NCI-H2081 treated with DMSO at 0.1 percent for 48 hours (cell line): ENCODE measurements around the gene UAP1.

ENCODE experiments used
- DNase-seq: peaks from one replicate; lab custom pipeline; 2025; lab: John Stamatoyannopoulos, UW

Gene UAP1

GRCh38 chr1:162617513-162617912 is 56.0 kb downstream of the UAP1 start:
- DNase-seq, result no peak

DNA sequence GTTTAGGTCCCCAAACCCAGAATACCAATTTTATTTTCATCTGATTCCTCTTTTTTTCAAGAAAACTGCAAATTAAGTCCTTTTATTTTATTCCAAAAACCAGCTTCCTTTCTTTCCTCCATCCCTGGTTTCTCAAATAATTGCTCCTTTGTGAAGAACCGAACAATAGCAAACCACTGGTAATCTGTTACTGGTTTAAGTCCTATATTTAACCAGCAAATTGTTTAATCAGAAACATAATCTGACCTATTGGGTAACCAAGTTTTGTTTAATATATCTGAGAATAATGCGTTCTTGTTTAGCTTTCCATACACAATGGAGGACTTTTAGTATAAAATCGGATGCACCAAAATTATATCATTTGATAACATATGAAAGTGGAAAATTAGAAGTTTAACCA is 57.6 kb downstream of the UAP1 start:
- no peak for DNase-seq

- DNase-seq, result no peak
Observed at GRCh38 chr1:162621256-162621655, 59.7 kb downstream of the UAP1 start.

DNA sequence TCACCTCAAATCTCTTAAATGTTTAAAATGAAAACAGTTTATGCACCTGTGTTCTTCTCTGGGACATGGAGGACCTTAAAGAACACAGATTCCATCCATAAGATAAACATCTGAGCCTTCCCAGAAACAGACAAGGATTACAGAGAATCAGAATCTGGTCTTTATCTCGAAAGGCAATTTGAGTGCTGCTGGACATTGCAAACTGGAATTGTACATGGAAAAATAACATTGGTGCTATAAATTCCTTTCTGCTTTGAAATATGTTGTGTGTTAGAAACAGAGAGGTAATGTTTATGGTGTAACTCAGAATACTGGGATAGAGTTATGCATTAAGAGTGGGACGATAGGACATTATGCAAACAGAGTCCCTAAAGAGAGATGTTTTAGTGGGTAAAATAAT is 64.2 kb downstream of the UAP1 start:
- no peak for DNase-seq

DNA sequence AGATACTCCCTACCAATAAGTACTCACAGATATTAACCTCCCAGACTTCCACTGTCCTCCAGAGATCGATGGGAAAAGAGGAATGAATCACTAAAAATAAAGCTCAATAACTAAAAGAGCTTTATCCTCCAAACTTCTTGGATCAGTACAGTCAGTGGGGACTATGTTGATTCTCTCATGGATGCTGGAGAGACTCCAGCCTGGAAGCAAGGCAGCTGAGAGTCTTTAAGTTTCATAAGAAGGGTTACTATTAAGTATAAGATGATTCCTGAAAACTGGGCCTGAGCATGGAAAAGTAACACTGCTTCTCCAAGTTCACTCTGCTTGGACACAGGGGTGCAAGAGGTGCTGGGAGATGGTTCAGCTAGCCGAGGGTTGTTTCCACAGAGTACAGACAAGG is 64.6 kb downstream of the UAP1 start:
- no peak for DNase-seq

DNA sequence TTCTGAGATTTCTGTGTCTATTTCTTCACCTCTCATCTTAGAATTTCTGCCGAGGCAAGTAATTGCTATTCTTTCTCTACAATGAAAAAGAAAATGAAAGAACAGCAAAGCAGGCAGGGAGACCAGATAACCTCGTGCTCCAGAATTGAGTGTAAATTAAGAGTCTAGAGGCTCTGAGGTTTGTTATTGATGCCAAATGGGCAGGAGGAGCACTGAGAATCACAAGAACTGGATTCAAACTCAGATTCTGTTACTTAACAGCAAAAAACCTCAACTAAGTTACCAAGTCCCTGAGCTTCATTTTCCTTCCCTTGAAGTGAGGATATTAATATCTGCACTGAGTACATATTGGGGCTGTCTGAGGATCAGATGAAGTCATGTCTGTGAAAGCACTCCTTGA is 65.2 kb downstream of the UAP1 start:
- no peak for DNase-seq

GRCh38 chr1:162627662-162628296 is 66.3 kb downstream of the UAP1 start:
- no peak for DNase-seq

DNA sequence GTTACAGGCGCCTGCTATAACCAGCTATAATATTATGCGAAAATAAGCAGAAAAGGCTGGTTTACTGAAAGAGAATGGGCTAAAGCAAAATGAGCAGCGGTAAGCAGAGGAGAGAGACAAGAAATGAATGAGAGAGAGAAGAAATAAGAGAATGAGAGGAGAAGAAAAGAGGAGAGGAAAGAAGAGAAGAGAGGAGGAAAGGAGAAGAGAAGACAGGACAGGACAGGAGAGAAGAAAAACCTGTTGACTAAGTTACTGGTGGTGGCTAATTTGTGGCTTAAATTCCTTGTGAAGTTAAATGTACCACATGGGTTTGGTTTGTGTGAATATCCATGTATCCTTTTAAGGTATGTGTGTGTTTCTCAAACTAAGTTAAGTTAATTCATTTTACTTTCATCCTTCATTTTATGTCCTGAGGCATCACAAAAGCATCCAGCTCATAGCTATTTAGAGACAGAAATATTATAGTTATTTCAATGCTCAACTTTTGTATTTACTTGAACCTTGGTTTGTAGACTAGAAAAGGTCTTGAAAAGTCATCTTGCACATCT is 67.6 kb downstream of the UAP1 start:
- DNase-seq, result no peak

GRCh38 chr1:162629651-162630050 is 68.1 kb downstream of the UAP1 start:
- DNase-seq, result no peak

DNA sequence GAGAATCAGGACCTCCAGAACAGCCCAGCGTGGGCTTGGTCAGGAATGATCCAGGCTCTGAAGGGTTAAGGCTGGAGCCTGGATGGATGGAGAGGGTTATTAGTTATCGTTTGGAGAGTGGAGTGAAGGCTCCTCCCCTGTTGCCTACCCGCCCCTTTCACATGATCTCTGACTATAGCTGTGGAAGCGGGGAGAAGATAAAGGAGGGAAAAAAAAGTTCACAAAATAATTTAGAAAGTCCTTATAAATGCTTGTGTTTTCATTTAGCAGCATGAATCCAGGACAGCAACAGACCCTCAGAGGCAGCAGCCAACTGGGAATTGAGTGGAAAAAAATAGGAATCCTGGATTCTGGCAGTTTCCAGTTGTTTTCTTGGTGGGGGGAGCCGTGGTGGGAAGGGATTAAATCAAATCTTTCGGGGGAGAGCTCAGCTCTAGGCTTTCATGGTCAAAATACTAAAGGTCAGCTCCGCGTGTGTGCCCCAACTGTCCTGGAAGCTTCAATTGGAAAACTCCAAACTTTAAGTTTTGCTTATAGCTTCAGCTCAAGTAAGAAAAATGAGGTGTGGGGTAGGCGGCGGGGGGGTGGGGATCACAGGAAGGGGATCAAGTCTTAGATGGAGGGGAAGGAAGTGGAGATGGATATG is 70.1 kb downstream of the UAP1 start:
- DNase-seq, result no peak

DNA sequence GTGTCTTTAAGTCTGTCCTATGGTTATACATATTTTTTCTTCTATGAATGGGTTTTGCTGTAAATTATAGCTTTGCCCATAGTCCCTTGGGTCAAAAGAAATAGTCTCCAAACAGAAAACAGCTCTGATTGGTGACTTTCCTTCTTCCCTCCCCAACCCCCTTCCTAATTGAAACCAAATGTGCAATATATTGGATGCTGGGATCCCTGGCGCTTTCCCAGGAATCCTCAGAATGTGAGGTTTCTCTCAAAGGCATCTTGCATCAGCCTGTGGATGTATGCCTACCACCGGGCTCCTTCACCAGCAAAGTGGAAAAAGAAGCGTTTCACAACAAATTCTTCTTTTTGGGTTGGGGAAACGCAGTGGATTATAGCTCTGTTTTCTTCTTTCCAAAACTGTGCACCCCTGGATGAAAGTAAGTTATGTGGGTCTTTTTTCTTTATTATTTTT is 70.7 kb downstream of the UAP1 start, which contains the start of gene DDR2:
Gene DDR2 (plus strand): TSS at position 248 of the 450 bp plus-strand sequence. CDS start 86,600 bp downstream, outside the sequence.
- DNase-seq, result no peak

DNA sequence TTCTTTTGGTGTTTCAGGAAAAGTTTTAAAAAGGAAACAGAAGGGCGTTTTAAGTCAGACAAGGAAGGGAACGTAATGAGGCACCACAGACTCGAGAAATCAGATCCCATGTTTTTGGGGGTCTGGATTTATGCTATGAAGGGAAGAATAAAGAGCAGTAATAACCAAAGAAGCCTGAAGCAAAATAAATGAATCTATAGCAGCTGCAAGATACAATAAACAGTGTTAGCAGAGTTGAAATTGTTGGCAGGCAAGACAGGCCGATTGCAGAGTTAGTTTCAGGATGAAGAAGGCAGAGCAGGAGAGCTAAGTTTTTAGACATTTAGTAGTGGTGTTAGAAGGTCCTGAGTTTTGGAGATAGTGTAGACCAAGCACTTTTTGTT is 71.2 kb downstream of the UAP1 start:
- DNase-seq, result no peak

DNA sequence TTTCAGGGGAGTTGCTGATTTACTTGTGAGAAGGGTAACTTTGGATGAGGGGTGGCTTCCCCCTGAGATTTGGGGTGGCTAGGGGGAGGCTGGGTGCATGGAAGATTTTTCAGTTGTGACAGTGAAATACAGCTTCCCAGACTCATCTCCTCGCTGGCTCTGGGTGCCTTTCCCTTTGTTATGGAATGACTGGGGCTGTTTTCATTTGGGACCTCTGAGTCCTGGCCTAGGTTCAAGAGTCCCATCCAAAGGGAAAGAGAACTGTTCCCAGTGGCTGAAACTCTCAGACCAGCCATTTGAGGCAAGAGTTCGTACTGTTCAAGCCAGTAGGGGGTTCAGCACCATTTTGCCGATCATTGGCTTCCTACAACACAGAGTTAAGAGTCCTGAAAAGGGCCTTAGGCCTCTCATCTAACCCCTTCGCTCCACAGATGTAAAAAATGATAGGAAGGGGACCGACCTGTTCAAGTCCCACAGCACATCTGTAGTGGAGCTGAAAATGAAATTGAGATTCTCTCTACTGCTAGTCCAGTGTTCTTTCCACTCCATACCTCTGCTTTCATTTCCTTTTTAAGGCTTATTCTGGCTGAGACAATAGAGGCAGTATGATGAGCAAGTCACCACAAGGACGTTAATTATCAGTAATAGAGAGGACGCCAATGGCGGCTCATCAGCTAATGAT is 71.7 kb downstream of the UAP1 start:
- DNase-seq, result no peak

DNA sequence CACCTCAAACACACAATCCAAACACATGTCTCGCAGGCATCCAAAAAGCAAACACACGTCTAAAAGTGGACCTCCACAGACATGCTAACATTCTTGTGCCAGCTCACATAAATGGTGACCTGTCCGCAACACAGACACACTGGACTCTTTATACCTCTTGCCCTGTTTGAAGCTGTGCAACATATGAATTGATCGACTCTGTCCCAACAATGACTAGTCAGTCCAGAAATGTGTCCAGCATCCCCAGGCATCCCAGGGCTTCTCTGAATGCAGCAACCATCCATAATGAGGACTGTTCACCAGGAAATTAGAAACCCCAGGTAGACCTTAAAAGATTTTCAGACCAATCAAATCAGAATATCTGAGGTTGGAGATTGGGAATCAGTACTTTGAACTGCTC is 73.9 kb downstream of the UAP1 start:
- no peak for DNase-seq

GRCh38 chr1:162639718-162640117 is 78.2 kb downstream of the UAP1 start:
- DNase-seq, result no peak

- no peak for DNase-seq
Observed at GRCh38 chr1:162641114-162641513, 79.6 kb downstream of the UAP1 start.

DNA sequence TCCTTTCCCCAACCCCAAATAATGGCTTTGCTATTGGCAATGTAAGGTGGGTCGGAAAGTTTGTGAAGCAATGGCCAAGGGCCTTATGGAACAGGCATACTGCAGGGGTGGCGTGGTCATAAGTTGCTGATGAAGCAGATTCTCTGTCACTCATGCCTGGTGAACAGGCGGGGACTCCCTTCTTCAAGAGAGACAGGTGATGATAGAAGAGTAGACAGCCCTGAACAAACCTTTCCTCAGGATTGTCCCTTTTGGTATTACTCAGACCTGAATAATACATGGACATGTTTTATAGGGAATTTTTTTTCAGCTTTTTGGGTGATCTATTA is 83.4 kb downstream of the UAP1 start:
- DNase-seq, result no peak

DNA sequence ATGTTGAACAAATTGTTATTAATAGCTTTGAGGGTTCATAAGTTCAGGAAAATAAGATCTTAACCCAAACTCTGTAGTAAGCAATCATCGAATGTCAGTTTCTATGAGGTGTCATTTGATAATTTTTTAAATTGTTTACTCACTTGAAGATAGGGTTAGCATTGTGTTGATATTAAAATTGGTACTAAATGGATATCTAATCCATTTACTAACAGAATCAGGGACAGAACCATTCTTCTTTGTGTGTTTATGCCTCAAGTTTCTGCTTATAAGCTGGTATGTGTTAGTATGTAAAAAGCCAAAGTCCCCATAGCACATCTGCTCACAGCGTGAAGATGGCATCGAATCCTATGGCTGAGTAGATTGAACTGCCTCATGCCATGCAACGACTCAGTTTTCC is 84.1 kb downstream of the UAP1 start:
- DNase-seq, result no peak

DNA sequence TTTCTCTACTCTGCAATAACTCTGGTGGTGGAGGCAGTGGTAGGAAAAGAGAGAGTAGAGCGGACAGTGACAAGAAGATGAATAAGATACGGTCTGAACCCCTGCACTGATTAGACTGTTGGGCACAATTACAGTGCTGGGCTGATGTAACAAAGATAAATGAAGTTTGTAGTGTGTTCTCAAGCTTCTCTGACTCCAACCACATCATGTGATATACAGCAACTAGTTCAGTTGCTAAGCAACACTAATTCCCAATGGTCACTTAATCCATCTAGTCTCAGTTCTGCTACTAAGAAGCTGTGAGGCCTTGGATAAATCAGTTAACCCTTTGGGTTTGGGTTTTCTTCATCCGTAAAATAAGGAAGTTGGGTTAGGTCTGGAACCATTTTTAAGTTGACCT is 88.1 kb downstream of the UAP1 start:
- no peak for DNase-seq
